Astrocyte (in vitro differentiated cells and primary cell): ENCODE data around the gene CD55.

ENCODE experiments used
- EZH2 ChIP-seq: IDR thresholded peaks from 2 replicates; pipeline ENCODE4 v1.6.1; 2012; ENCODE audit warnings: mild to moderate bottlenecking, low read length, inconsistent platforms; ENCODE audit not compliant: insufficient read depth
- TF ChIP-seq, protein P1 (sequence below): IDR thresholded peaks from 2 replicates; pipeline ENCODE4 v1.5.1; 2011; ENCODE audit warnings: low read depth, mild to moderate bottlenecking, inconsistent platforms, low read length, moderate library complexity; ENCODE audit not compliant: insufficient read depth

DNA sequence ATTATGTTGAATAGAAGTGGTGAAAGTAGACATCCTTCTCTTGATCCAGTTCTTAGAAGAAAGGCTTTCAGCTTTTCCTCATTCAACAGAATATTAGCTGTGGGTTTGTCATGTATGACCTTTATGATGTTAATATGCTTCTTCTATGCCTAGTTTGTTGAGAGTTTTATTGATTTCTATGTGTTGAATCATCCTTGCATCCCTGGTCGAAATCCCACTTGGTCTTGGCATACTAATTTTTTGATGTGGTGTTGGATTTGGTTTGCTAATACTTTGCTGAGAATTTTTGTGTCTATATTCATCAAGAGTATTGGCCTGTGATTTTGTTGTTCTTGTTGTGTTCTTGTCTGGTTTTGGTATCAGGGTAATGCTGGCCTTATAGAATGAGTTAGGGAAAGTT lies 20.9 kb downstream of the CD55 start:
- TF ChIP-seq, protein P1, sequence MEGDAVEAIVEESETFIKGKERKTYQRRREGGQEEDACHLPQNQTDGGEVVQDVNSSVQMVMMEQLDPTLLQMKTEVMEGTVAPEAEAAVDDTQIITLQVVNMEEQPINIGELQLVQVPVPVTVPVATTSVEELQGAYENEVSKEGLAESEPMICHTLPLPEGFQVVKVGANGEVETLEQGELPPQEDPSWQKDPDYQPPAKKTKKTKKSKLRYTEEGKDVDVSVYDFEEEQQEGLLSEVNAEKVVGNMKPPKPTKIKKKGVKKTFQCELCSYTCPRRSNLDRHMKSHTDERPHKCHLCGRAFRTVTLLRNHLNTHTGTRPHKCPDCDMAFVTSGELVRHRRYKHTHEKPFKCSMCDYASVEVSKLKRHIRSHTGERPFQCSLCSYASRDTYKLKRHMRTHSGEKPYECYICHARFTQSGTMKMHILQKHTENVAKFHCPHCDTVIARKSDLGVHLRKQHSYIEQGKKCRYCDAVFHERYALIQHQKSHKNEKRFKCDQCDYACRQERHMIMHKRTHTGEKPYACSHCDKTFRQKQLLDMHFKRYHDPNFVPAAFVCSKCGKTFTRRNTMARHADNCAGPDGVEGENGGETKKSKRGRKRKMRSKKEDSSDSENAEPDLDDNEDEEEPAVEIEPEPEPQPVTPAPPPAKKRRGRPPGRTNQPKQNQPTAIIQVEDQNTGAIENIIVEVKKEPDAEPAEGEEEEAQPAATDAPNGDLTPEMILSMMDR = no peak
- TF ChIP-seq EZH2 = no peak
